SH-SY5Y (cell line): Measurements from ENCODE around the gene MOB3B.

Experiments
- GATA2 ChIP-seq: IDR thresholded peaks from 2 replicates; pipeline ENCODE4 v1.6.1; 2011; ENCODE audit warnings: mild to moderate bottlenecking, low read depth, low read length
- GATA3 ChIP-seq: IDR thresholded peaks from 2 replicates; pipeline ENCODE4 v1.6.1; 2011; ENCODE audit warnings: low read depth, mild to moderate bottlenecking, low read length, moderate library complexity

- TF ChIP-seq GATA2: no peak
- no peak for TF ChIP-seq GATA3
These were observed 133.1 kb downstream of the MOB3B start for GRCh38 chr9:27396495-27396894.
